ENCODE results near the gene SHROOM3. TPM values are rescaled to one million over a fixed set of nuclear protein-coding genes. Genes with fewer than 3 reads are reported as not detected.
A peak's percentile ranks its signal among the peaks of the same experiment; 100 is the strongest.

Gene SHROOM3
- total and polyA plus RNA-seq, 4 donors = 4.7 to 25.8 (median 8.7) TPM

- H3K9ac ChIP-seq (ENCODE audit: low read depth in 1 of 2, low read length in 2 of 2) = no peak overlapping the region
- H3K27ac ChIP-seq (ENCODE audit: low read depth in 1 of 2, low read length in 2 of 2) = peak overlapping the region in 1 of 2 donors; percentile 6
- H3K4me1 ChIP-seq (ENCODE audit: control insufficient read depth in 4 of 4, insufficient read depth in 4 of 4, low read length in 3 of 4) = peaks cover 3 to 11% (median 9%) of the 10 kb centered on the region in 4 donors
- no peaks in the 10 kb centered on the region for H3K9me3 ChIP-seq (ENCODE audit: control insufficient read depth in 4 of 4, low read length in 3 of 4)
- no peak for DNase-seq (ENCODE audit: low spot score)
- TF ChIP-seq HNF4A (conservative IDR thresholded peaks at IDR 0.05) = peak; percentile 41 to 42
- TF ChIP-seq ZBTB33 (IDR thresholded peaks at IDR 0.05) = no peak
- peak; percentile 15 to 26 for TF ChIP-seq RAD21 (IDR thresholded peaks at IDR 0.05)
- no peak for TF ChIP-seq HNF4G (IDR thresholded peaks at IDR 0.05)
- no peak for TF ChIP-seq JUND (IDR thresholded peaks at IDR 0.05)
- TF ChIP-seq MAX (IDR thresholded peaks at IDR 0.05) = peak; percentile 23
- no peak for TF ChIP-seq CTCF (IDR thresholded peaks at IDR 0.05; ENCODE audit: low read depth, low read length, missing input control)
- no peak for TF ChIP-seq EGR1 (IDR thresholded peaks at IDR 0.05; ENCODE audit: low read depth in 2 of 2)
- peak; percentile 26 for TF ChIP-seq SP1 (IDR thresholded peaks at IDR 0.05)
- TF ChIP-seq ATF3 (IDR thresholded peaks at IDR 0.05) = no peak
- TF ChIP-seq YY1 (IDR thresholded peaks at IDR 0.05) = no peak
- TF ChIP-seq RXRA (IDR thresholded peaks at IDR 0.05) = peak; percentile 25 to 33
- 31% methylated on average over 2 of the region's 2 CpGs for WGBS
- no peaks in the 10 kb centered on the region for H3K27me3 ChIP-seq (ENCODE audit: control insufficient read depth in 4 of 4, insufficient read depth in 4 of 4, low read length in 3 of 4)
- H3K4me3 ChIP-seq (ENCODE audit: low read depth in 1 of 3, low read length in 3 of 3) = no peak overlapping the region
- H3K36me3 ChIP-seq (ENCODE audit: control insufficient read depth in 4 of 4, insufficient read depth in 3 of 4, low read depth in 1 of 4, low read length in 3 of 4) = no peaks in the 10 kb centered on the region
These were observed 101.3 kb downstream of the SHROOM3 start for GRCh38 chr4:76536373-76536689.

- no peaks in the 10 kb centered on the region for H3K27me3 ChIP-seq (ENCODE audit: control insufficient read depth in 4 of 4, insufficient read depth in 4 of 4, low read length in 3 of 4)
- H3K9me3 ChIP-seq (ENCODE audit: control insufficient read depth in 4 of 4, low read length in 3 of 4) = no peaks in the 10 kb centered on the region
- no peak for DNase-seq (ENCODE audit: low spot score)
- no peak overlapping the region for H3K9ac ChIP-seq (ENCODE audit: low read depth in 1 of 2, low read length in 2 of 2)
- TF ChIP-seq YY1 (IDR thresholded peaks at IDR 0.05) (no peak), HNF4G (IDR thresholded peaks at IDR 0.05) (no peak), FOXA2 (IDR thresholded peaks at IDR 0.05) (no peak), RAD21 (IDR thresholded peaks at IDR 0.05) (no peak), EGR1 (IDR thresholded peaks at IDR 0.05; ENCODE audit: low read depth in 2 of 2) (no peak), RXRA (IDR thresholded peaks at IDR 0.05) (no peak), FOXA1 (IDR thresholded peaks at IDR 0.05) (no peak)
- peaks cover 3 to 11% (median 9%) of the 10 kb centered on the region in 4 donors for H3K4me1 ChIP-seq (ENCODE audit: control insufficient read depth in 4 of 4, insufficient read depth in 4 of 4, low read length in 3 of 4)
- no peak overlapping the region for H3K4me3 ChIP-seq (ENCODE audit: low read depth in 1 of 3, low read length in 3 of 3)
- H3K36me3 ChIP-seq (ENCODE audit: control insufficient read depth in 4 of 4, insufficient read depth in 3 of 4, low read depth in 1 of 4, low read length in 3 of 4) = no peaks in the 10 kb centered on the region
- H3K27ac ChIP-seq (ENCODE audit: low read depth in 1 of 2, low read length in 2 of 2) = no peak overlapping the region
These were observed 103.3 kb downstream of the SHROOM3 start for GRCh38 chr4:76538296-76538695.

- Histone ChIP-seq H3K9ac (ENCODE audit: low read depth in 1 of 2, low read length in 2 of 2) (no peak overlapping the region), H3K4me1 (ENCODE audit: control insufficient read depth in 4 of 4, insufficient read depth in 4 of 4, low read length in 3 of 4) (peaks cover 3 to 11% (median 9%) of the 10 kb centered on the region in 4 donors), H3K27ac (ENCODE audit: low read depth in 1 of 2, low read length in 2 of 2) (no peak overlapping the region), H3K9me3 (ENCODE audit: control insufficient read depth in 4 of 4, low read length in 3 of 4) (no peaks in the 10 kb centered on the region), H3K4me3 (ENCODE audit: low read depth in 1 of 3, low read length in 3 of 3) (no peak overlapping the region), H3K36me3 (ENCODE audit: control insufficient read depth in 4 of 4, insufficient read depth in 3 of 4, low read depth in 1 of 4, low read length in 3 of 4) (no peaks in the 10 kb centered on the region), H3K27me3 (ENCODE audit: control insufficient read depth in 4 of 4, insufficient read depth in 4 of 4, low read length in 3 of 4) (no peaks in the 10 kb centered on the region)
- no peak for DNase-seq (ENCODE audit: low spot score)
- 94% methylated on average over 6 of the region's 6 CpGs for WGBS
- TF ChIP-seq SP1 (IDR thresholded peaks at IDR 0.05) (no peak), CTCF (IDR thresholded peaks at IDR 0.05; ENCODE audit: low read depth, low read length, missing input control) (no peak), GABPA (IDR thresholded peaks at IDR 0.05 in 1 of 2, conservative IDR thresholded peaks at IDR 0.05 in 1 of 2) (no peak), RAD21 (IDR thresholded peaks at IDR 0.05) (no peak), NR2F2 (IDR thresholded peaks at IDR 0.05) (no peak), ZBTB33 (IDR thresholded peaks at IDR 0.05) (no peak), MAX (IDR thresholded peaks at IDR 0.05) (no peak), FOXA1 (IDR thresholded peaks at IDR 0.05) (no peak), ATF3 (IDR thresholded peaks at IDR 0.05) (no peak)
These were observed 105.0 kb downstream of the SHROOM3 start for GRCh38 chr4:76539979-76540378.

All from liver (tissue), 9 donors.